ENCODE measurements around the gene PGLYRP4.

The PGLYRP4 gene

GRCh38 chr1:153348511-153349362 lies at the start of gene PGLYRP4:
Gene PGLYRP4 (minus strand): TSS chr1:153348841. CDS start chr1:153347932, 909 bp downstream.
- DNase-seq = no peak

- DNase-seq = no peak
Observed at GRCh38 chr1:153397924-153398651, 49.4 kb upstream of the PGLYRP4 start.

- no peak for DNase-seq
Observed at GRCh38 chr1:153397051-153397923, 48.6 kb upstream of the PGLYRP4 start.

GRCh38 chr1:153396461-153396860 lies 47.8 kb upstream of the PGLYRP4 start:
- DNase-seq = no peak

- DNase-seq = no peak
Observed at GRCh38 chr1:153395776-153396175, 47.1 kb upstream of the PGLYRP4 start.

GRCh38 chr1:153395136-153395685 lies 46.6 kb upstream of the PGLYRP4 start:
- no peak for DNase-seq

GRCh38 chr1:153394391-153394790 lies 45.8 kb upstream of the PGLYRP4 start:
- no peak for DNase-seq

- DNase-seq = no peak
Observed at GRCh38 chr1:153393926-153394325, 45.3 kb upstream of the PGLYRP4 start.

- no peak for DNase-seq
Observed at GRCh38 chr1:153392822-153393221, 44.2 kb upstream of the PGLYRP4 start.

- DNase-seq = no peak
Observed at GRCh38 chr1:153392258-153392657, 43.6 kb upstream of the PGLYRP4 start.

GRCh38 chr1:153390938-153391710 lies 42.5 kb upstream of the PGLYRP4 start, which contains the start of gene S100A8:
Gene S100A8 (minus strand): TSS chr1:153391073. CDS start chr1:153390535, 538 bp downstream.
- no peak for DNase-seq

GRCh38 chr1:153389973-153390879 lies 41.6 kb upstream of the PGLYRP4 start:
- DNase-seq = no peak

- DNase-seq = no peak
Observed at GRCh38 chr1:153389401-153389800, 40.8 kb upstream of the PGLYRP4 start.

GRCh38 chr1:153387785-153388184 lies 39.1 kb upstream of the PGLYRP4 start:
- no peak for DNase-seq

GRCh38 chr1:153387001-153387400 lies 38.4 kb upstream of the PGLYRP4 start:
- DNase-seq = no peak

GRCh38 chr1:153386500-153386901 lies 37.9 kb upstream of the PGLYRP4 start:
- DNase-seq = no peak

GRCh38 chr1:153384958-153385580 lies 36.4 kb upstream of the PGLYRP4 start:
- DNase-seq = no peak

- DNase-seq = no peak
Observed at GRCh38 chr1:153380711-153381110, 32.1 kb upstream of the PGLYRP4 start.

GRCh38 chr1:153379591-153379990 lies 30.9 kb upstream of the PGLYRP4 start:
- DNase-seq = no peak

GRCh38 chr1:153375511-153375910 lies 26.9 kb upstream of the PGLYRP4 start, which contains the start of gene S100A12:
Gene S100A12 (minus strand): TSS chr1:153375621. CDS start chr1:153374592, 1,029 bp downstream.
- DNase-seq = no peak
